ENCODE results near the gene CBL.

DNA sequence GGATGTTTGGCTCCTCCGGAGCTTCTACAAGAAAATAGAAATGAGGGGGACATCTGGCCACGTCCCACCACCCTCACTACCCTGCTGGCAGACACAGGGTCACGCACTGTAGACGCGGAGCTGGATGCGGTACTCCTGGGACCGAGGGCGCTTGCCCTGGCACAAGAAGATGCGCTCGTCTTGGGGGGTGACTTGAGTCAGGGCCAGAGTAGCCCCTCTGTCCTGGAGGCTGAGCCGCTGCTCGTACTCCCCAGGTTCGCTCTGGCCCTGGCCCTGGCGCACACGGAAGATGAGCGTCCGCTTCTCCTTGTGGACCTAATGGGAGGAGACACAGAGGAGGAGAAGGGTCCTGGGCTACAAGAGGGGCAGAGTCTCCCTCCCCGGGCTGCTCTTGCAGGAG lies 108.6 kb downstream of the CBL start:
- TF ChIP-seq, protein P1, sequence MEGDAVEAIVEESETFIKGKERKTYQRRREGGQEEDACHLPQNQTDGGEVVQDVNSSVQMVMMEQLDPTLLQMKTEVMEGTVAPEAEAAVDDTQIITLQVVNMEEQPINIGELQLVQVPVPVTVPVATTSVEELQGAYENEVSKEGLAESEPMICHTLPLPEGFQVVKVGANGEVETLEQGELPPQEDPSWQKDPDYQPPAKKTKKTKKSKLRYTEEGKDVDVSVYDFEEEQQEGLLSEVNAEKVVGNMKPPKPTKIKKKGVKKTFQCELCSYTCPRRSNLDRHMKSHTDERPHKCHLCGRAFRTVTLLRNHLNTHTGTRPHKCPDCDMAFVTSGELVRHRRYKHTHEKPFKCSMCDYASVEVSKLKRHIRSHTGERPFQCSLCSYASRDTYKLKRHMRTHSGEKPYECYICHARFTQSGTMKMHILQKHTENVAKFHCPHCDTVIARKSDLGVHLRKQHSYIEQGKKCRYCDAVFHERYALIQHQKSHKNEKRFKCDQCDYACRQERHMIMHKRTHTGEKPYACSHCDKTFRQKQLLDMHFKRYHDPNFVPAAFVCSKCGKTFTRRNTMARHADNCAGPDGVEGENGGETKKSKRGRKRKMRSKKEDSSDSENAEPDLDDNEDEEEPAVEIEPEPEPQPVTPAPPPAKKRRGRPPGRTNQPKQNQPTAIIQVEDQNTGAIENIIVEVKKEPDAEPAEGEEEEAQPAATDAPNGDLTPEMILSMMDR (IDR thresholded peaks at IDR 0.05): no peak
- no peak for TF ChIP-seq POLR2A (IDR thresholded peaks at IDR 0.05)
